GM19467 (cell line): Measurements from ENCODE around the gene SRPK3.

Experiments used
- ATAC-seq: cut with Tn5 transposase; IDR thresholded peaks from one replicate; pipeline ENCODE4 v1.9.1; 2021; ENCODE audit warnings: mild to moderate bottlenecking, moderate library complexity; ENCODE audit not compliant: unreplicated experiment

SRPK3 gene

DNA sequence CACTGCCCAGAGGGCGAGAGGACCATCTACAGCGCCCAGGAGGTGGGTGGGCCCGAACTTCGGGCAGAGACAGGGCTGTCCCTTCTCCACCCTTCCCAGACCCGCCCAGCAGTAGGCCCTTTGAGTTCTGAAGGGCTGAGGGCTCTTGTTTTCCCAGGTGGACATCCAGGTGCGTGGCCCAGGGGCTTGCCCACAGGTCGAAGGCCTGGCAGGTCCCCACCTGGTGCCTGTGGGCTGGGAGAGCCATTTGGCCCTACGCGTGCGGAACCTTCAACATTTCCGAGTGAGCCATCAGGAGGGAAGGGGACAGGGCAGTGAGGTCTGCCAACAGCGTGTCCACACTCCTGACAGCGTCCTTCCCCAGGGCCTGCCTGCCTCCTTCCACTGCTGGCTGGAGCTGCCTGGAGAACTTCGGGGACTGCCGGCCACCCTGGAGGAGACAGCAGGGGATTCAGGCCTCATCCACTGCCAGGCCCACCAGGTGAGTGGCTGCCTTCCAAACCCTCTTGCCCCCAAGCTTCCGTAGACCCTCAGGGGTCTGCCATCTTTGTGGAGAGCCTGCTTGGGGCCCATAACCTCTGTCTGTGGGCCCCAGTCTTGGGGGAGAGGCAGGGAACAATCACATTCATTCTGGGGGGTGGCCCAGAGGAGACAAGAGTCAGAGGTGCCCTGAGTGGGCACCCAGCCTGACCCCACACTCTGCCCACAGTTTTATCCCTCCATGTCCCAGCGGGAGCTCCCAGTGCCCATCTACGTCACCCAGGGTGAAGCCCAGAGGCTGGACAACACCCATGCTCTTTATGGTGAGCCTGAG lies 10.0 kb upstream of the SRPK3 start:
- no peak for ATAC-seq

DNA sequence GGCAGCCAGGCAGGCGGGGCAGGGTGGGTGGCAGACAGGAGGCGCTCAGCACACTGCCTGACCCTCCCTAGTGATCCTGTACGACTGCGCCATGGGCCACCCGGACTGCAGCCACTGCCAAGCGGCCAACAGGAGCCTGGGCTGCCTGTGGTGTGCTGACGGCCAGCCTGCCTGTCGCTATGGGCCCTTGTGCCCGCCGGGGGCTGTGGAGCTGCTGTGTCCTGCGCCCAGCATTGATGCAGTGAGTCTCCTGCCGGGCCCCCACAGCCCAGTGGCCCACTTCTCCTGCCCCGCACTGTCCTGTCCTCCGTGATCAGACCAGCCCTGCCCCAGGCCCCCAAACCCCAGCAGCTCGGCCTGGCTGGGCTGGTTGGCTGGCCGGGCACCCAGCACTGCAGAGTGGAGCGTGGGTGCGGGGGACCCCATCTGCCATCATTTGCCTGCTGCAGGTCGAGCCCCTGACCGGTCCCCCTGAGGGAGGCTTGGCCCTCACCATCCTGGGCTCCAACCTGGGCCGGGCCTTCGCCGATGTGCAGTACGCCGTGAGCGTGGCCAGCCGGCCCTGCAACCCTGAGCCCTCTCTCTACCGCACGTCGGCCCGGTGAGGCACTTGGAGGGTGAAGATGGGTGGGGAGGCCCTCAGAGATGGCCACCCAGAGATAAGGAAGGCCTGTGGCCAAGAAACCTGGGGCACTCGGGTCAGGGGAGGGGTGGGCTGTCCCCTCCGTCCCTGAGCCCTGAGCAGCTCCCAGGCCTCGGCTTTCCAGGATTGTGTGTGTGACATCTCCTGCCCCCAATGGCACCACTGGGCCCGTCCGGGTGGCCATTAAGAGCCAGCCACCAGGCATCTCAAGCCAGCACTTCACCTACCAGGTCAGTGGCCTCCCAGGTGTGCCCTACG lies 9.2 kb upstream of the SRPK3 start:
- no peak for ATAC-seq

GRCh38 chrX:153772316-153773217 lies 8.3 kb upstream of the SRPK3 start:
- no peak for ATAC-seq

GRCh38 chrX:153773218-153773611 lies 7.6 kb upstream of the SRPK3 start:
- no peak for ATAC-seq

DNA sequence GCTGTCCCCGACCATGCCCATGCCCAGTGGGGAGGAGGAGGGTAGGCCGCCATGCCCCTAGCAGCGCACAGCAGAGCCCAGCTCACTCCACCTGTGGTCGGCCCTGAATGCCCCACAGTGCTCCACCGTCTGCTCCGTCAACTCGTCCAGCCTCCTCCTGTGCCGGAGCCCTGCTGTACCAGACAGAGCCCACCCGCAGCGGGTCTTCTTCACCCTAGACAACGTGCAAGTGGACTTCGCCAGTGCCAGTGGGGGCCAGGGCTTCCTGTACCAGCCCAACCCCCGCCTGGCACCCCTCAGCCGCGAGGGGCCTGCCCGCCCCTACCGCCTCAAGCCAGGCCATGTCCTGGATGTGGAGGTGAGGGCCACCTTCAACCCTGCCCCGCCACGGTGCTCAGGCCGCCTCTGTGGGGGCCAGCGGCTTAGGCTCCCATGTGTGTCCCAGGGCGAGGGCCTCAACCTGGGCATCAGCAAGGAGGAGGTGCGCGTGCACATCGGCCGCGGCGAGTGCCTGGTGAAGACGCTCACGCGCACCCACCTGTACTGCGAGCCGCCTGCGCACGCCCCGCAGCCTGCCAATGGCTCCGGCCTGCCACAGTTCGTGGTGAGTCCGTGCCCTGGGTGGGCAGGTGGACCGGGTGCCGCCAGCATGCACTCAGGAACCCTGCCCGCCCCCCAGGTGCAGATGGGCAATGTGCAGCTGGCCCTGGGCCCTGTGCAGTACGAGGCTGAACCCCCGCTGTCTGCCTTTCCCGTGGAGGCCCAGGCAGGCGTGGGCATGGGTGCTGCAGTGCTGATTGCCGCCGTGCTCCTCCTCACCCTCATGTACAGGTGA lies 6.9 kb upstream of the SRPK3 start:
- ATAC-seq, result no peak

GRCh38 chrX:153774576-153775292 lies 6.1 kb upstream of the SRPK3 start:
- ATAC-seq, result no peak

DNA sequence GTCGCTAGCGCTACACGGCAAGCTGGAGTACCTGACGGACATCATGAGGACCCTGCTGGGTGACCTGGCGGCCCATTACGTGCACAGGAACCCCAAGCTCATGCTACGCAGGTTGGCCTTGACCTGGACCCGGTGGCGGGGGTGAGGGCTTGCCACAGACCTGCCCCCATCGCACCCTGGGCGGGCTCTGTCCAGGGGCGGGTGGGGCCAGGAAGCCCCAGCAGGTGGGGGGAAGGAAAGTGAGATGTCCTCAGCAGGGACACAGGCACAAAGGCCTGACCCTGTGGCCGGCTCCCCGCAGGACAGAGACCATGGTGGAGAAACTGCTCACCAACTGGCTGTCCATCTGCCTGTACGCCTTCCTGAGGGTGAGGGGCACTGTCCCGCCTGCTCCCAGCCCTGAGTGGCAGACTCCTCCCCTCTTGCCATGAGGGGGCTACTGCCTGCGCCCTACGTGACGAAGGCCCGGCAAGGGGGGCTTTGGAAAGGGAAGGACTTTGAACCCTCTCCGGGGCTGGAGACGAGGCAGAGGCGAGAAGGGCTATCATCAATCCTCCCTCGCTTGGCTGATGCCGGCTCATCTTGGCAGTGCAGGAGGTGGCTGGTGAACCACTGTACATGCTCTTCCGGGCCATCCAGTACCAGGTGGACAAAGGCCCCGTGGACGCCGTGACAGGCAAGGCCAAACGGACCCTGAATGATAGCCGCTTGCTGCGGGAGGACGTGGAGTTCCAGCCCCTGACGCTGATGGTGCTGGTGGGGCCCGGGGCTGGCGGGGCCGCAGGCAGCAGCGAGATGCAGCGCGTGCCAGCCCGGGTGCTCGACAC lies 5.3 kb upstream of the SRPK3 start:
- ATAC-seq, result no peak

DNA sequence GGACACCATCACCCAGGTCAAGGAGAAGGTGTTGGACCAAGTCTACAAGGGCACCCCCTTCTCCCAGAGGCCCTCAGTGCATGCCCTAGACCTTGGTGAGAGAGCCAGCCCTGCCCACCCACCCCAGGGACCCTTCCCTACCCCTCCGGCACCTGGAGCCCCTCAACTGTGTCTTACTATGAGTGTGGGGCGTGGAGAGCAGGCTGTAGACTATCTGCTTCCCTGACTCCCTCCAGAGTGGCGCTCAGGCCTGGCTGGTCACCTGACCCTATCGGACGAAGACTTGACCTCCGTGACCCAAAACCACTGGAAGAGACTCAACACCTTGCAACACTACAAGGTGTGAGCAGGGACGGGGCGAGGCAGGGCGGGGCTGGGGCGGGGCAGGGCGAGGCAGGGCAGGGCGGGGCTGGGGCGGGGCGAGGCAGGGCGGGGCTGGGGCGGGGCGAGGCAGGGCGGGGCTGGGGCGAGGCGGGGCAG lies 4.7 kb upstream of the SRPK3 start:
- ATAC-seq, result no peak

DNA sequence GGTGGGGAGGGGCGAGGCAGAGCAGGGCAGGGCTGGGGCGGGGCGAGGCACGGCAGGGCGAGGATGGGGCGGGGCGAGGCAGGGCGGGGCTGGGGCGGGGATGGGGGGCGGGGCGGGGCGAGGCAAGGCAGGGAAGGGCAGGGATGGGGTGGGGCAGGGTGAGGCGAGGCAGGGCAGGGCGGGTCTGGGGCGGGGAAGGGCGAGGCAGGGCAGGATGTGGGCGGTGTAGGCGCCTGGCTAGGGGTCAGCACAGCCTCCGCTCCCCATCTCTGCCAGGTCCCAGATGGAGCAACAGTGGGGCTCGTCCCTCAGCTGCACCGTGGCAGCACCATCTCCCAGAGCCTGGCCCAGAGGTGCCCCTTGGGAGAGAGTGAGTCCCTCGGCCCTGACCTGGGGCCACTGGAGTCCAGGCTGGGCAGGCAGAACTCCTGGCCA lies 4.2 kb upstream of the SRPK3 start:
- no peak for ATAC-seq

DNA sequence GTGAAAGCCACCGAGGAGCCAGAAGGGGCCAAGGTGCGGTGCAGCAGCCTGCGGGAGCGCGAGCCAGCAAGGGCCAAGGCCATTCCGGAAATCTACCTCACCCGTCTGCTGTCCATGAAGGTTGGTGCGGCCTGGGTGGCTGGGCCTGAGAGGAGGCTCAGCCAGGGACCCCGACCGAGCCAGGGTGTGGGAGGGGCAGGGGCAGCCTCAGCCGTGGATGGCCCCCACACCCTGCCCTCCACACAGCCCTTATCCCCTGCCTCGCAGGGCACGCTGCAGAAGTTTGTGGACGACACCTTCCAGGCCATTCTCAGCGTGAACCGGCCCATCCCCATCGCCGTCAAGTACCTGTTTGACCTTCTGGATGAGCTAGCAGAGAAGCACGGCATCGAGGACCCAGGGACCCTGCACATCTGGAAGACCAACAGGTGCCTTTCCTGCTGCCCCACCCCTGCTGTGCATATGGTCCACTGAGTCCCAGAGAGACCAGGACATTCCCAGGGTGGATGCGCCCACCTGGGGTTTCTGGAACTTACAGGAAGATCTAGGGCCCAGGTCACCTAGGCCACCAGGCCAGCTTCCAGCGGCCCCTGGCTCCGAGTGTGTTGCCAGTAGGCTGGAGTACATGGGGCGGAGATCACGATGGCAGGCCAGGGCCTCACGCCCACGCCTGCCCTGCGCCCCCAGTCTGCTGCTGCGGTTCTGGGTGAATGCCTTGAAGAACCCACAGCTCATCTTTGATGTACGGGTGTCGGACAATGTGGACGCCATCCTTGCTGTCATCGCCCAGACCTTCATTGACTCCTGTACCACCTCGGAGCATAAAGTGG lies 3.4 kb upstream of the SRPK3 start:
- ATAC-seq, result no peak

DNA sequence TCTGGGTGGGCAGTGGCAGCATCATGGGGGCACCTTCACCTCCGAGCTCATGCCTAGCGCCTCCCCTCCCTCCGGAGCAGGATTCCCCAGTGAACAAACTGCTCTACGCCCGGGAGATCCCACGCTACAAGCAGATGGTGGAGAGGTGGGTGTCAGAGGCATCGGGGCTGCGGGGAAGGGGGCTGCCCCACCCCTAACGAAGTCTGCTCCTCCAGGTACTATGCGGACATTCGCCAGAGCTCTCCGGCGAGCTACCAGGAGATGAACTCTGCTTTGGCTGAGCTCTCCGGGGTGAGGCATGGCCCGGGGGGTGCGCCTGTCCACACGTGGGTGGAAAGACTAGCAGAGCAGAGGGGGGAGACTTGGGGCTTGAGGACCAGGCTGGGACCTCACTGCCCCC lies 2.7 kb upstream of the SRPK3 start:
- ATAC-seq, result no peak

GRCh38 chrX:153778684-153779101 lies 2.1 kb upstream of the SRPK3 start:
- ATAC-seq, result no peak

DNA sequence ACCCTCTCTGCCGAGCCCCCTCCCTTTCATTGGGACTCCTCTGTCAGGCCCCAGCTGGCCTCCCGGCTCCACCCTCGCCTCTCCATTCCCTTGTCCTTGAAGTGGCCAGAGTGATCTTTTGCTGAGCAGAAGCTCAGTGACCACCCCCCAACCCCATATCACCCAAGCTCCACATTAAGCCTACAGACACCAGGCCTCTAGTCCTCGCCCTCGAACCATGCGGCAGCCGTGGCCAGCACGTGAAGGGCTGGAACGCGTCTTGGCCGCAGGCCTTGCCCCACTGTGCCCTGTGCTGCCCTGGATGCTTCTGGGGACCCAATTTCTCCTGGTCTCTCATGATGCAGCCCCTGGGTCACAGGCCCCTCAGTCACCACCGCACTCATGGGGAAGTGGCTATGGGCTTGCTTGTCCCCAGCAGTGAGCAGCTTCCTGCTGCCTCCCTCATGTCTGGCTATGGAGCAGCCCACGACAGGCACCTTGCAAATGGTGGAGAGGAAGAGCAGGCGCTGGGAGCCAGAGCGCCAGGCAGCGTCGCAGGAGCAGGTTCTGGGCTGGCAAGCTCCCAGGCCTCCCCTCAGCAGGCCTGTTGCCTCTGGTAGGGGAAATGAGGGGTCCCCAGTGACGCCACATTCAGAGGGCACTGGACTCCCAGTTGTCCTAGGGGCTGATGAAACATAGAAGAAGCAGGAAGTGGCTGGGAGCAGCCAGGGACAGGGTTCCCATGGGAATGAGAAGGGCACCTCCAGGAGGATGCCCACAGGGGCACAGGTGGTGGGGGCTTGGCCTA lies 757 bp upstream of the SRPK3 start:
- ATAC-seq, result no peak

GRCh38 chrX:153781428-153782047 lies 697 bp downstream of the SRPK3 start:
- no peak for ATAC-seq

DNA sequence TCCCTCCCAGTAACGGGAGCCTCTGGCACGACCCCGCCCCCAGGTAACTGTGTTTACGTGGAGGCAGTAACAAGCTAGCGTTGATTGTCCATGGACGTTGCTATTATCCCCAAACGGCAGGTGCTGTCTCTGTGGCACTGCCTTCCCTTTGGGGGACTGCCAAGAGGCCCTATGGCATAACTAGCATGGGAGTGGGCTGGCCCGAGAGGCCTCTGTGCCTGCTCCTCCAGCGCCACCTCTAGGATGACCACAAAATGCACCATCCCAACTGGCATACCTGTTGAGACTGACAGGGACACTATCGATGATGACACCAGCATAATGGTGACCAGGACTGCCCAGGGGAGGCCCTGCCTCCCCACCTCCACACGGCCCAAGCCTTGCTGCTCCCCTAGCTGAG lies 1.5 kb downstream of the SRPK3 start:
- no peak for ATAC-seq

GRCh38 chrX:153782871-153783270 lies 2.0 kb downstream of the SRPK3 start:
- ATAC-seq, result no peak
